Keratinocyte (primary cell): ENCODE measurements around the gene ZNRD2. TPM values are rescaled to one million over a fixed set of nuclear protein-coding genes. Genes with fewer than 3 reads are reported as not detected.

Experiments used
- DNase-seq: peaks from one replicate; pipeline ENCODE4 v3.0.0-alpha.2; 2011; ENCODE audit warnings: low read depth, missing footprints, low spot score
- FAIRE-seq: peaks from 2 replicates; lab custom pipeline; 2011; peaks lifted over from hg19 to GRCh38; lab: Jason Lieb, UNC
- H2AFZ ChIP-seq: 2 replicates; pipeline ENCODE4 v1.6.0; 2012; ENCODE audit warnings: low read length, control low read depth, inconsistent platforms; ENCODE audit not compliant: control insufficient read depth
- H3K27ac ChIP-seq: 2 replicates; pipeline ENCODE4 v1.5.1; 2011; ENCODE audit warnings: low read length; ENCODE audit not compliant: control insufficient read depth, insufficient read depth
- H3K27me3 ChIP-seq: 3 replicates; pipeline ENCODE4 v1.6.0; 2011; ENCODE audit warnings: low read length; ENCODE audit not compliant: control insufficient read depth, insufficient read depth; ENCODE audit errors: extremely low read depth
- H3K36me3 ChIP-seq, 2 experiments: 2 replicates in 1 of 2; 3 replicates in 1 of 2; pipeline ENCODE4 v1.5.1; 2011; ENCODE audit warnings: low read length in 2 of 2, mild to moderate bottlenecking in 1 of 2; ENCODE audit not compliant: control insufficient read depth in 2 of 2, insufficient read depth in 2 of 2; ENCODE audit errors: extremely low read depth in 1 of 2
- H3K4me1 ChIP-seq: 3 replicates; pipeline ENCODE4 v1.5.1; 2011; ENCODE audit warnings: low read length; ENCODE audit not compliant: control insufficient read depth, insufficient read depth; ENCODE audit errors: extremely low read depth
- H3K4me2 ChIP-seq: 3 replicates; pipeline ENCODE4 v1.6.0; 2011; ENCODE audit warnings: low read depth, low read length; ENCODE audit not compliant: control insufficient read depth, insufficient read depth; ENCODE audit errors: extremely low read depth
- H3K4me3 ChIP-seq, 3 experiments: fragments of 200-600 bp in 1 of 3; sonication (generic) in 1 of 3; 2 replicates in 2 of 3; 3 replicates in 1 of 3; pipeline ENCODE4 v1.5.1; 2011 to 2016; ENCODE audit warnings: low read length in 3 of 3, mild to moderate bottlenecking in 3 of 3, control low read depth in 2 of 3, inconsistent platforms in 1 of 3, low read depth in 1 of 3, mixed read lengths in 1 of 3, mixed run types in 1 of 3, moderate library complexity in 1 of 3; ENCODE audit not compliant: control insufficient read depth in 2 of 3, insufficient read depth in 2 of 3; ENCODE audit errors: extremely low read depth in 1 of 3
- H3K79me2 ChIP-seq: 2 replicates; pipeline ENCODE4 v1.6.0; 2012; ENCODE audit warnings: low read length; ENCODE audit not compliant: control insufficient read depth, insufficient read depth
- H3K9ac ChIP-seq: 3 replicates; pipeline ENCODE4 v1.6.0; 2011; ENCODE audit warnings: low read length; ENCODE audit not compliant: control insufficient read depth, insufficient read depth; ENCODE audit errors: extremely low read depth
- H3K9me1 ChIP-seq: 3 replicates; pipeline ENCODE4 v1.6.0; 2011; ENCODE audit warnings: low read length; ENCODE audit not compliant: control insufficient read depth, insufficient read depth; ENCODE audit errors: extremely low read depth
- H3K9me3 ChIP-seq: 2 replicates; pipeline ENCODE4 v1.5.1; 2012; ENCODE audit warnings: low read depth, low read length; ENCODE audit not compliant: control insufficient read depth
- H4K20me1 ChIP-seq: 3 replicates; pipeline ENCODE4 v1.6.0; 2011; ENCODE audit warnings: low read length; ENCODE audit not compliant: control insufficient read depth, insufficient read depth; ENCODE audit errors: extremely low read depth
- CTCF ChIP-seq, 3 experiments: IDR thresholded peaks in 1 of 3; conservative IDR thresholded peaks in 1 of 3; optimal IDR thresholded peaks in 1 of 3; 2 replicates in 2 of 3; 3 replicates in 1 of 3; pipeline versions ENCODE3 to v1.5.1; 2011; ENCODE audit warnings: low read length in 3 of 3, mild to moderate bottlenecking in 3 of 3, moderate library complexity in 2 of 3, control low read depth in 1 of 3, inconsistent platforms in 1 of 3; ENCODE audit not compliant: insufficient read depth in 2 of 3; ENCODE audit errors: extremely low read depth in 1 of 3
- EZH2 ChIP-seq: IDR thresholded peaks from one replicate; pipeline ENCODE4 v1.6.1; 2012; ENCODE audit warnings: inconsistent platforms, mild to moderate bottlenecking, low read length, moderate library complexity
- dilution Hi-C: fragments of 300-500 bp; cut with MboI; formaldehyde crosslinking; loops from one replicate; pipeline ENCODE4 v1.7.0; 2020; ENCODE audit warnings: low sequenced_read_pairs; ENCODE audit not compliant: extremely low pct_ligation_motif_present
- polyA plus RNA-seq, 5 experiments: library from polyadenylated mRNA; depleted of rRNA in 3 of 5; stranded (reverse) in 3 of 5; stranded (forward) in 1 of 5; unstranded in 1 of 5; fragments of >200 nt; gene quantifications; 1 replicate in 1 of 5; 2 replicates in 3 of 5; 3 replicates in 1 of 5; pipeline versions ENCODE4 v1.2.1 to v1.2.3, GENCODE V29; 2011 to 2012; ENCODE audit warnings: missing spikeins in 2 of 5, low read depth in 1 of 5, low replicate concordance in 1 of 5

The ZNRD2 gene
- polyA plus RNA-seq, 1 donor (not counting 4 experiments of a cell fraction or from before 2014, with no cell fraction given): 33.6 TPM

- peaks cover 14% of the 10 kb centered on the region for H3K4me1 ChIP-seq
- H3K4me3 ChIP-seq: no peak overlapping the region
- TF ChIP-seq CTCF (optimal IDR thresholded peaks at IDR 0.05 in 1 of 3, IDR thresholded peaks at IDR 0.05 in 1 of 3, conservative IDR thresholded peaks at IDR 0.05 in 1 of 3; ENCODE audit: extremely low read depth in 1 of 3, insufficient read depth in 2 of 3, low read length in 3 of 3) (no peak), EZH2 (no peak)
- FAIRE-seq (no peak), DNase-seq (no peak)
- no peaks in the 10 kb centered on the region for H3K9me1 ChIP-seq
- H3K27me3 ChIP-seq: no peaks in the 10 kb centered on the region
- H3K4me2 ChIP-seq: no peak overlapping the region
- H2AFZ ChIP-seq: no peak overlapping the region
- no peak overlapping the region for H3K27ac ChIP-seq
- peaks cover 3% of the 10 kb centered on the region for H4K20me1 ChIP-seq
- H3K36me3 ChIP-seq: peaks cover 6 to 14% of the 10 kb centered on the region in 2 experiments
- H3K9me3 ChIP-seq: no peaks in the 10 kb centered on the region
- no peaks in the 10 kb centered on the region for H3K79me2 ChIP-seq
- dilution Hi-C loops: no loop called here
- H3K9ac ChIP-seq: no peak overlapping the region
These were observed 32.6 kb upstream of the ZNRD2 start for GRCh38 chr11:65537620-65538231.

- no peak for DNase-seq
- TF ChIP-seq EZH2 (no peak), CTCF (optimal IDR thresholded peaks at IDR 0.05 in 1 of 3, IDR thresholded peaks at IDR 0.05 in 1 of 3, conservative IDR thresholded peaks at IDR 0.05 in 1 of 3; ENCODE audit: extremely low read depth in 1 of 3, insufficient read depth in 2 of 3, low read length in 3 of 3) (no peak)
- H4K20me1 ChIP-seq: peaks cover 3% of the 10 kb centered on the region
- no peaks in the 10 kb centered on the region for H3K9me3 ChIP-seq
- H3K79me2 ChIP-seq: no peaks in the 10 kb centered on the region
- H3K27me3 ChIP-seq: no peaks in the 10 kb centered on the region
- no peak overlapping the region for H3K4me2 ChIP-seq
- dilution Hi-C loops: no loop called here
- no peak overlapping the region for H3K4me3 ChIP-seq
- FAIRE-seq: no peak
- H3K9ac ChIP-seq: no peak overlapping the region
- H3K27ac ChIP-seq: no peak overlapping the region
- no peak overlapping the region for H2AFZ ChIP-seq
- H3K4me1 ChIP-seq: peaks cover 14% of the 10 kb centered on the region
- H3K9me1 ChIP-seq: no peaks in the 10 kb centered on the region
- peaks cover 6 to 12% of the 10 kb centered on the region in 2 experiments for H3K36me3 ChIP-seq
These were observed 31.9 kb upstream of the ZNRD2 start for GRCh38 chr11:65538232-65538914.
